ENCODE measurements around the gene TBCEL.

The TBCEL gene

DNA sequence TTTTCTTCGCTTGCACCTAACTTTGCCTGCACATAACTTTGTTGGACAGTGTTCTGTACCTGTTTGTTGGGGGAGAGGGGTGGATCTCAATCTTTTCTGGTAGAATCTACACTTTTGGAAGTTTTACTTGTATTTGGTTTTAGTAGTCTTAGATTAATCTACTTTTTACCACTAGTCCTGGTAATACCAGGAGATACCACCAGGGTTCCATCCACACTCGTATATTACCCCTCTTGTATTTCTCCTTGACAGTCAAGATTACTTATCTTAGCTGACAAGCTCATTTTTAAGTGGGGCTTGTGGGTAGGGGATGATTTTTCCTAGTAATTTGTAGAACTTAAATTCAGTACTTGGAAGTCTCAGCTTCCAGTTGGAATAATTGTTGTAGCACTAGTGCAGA lies 39.8 kb downstream of the TBCEL start:
- DNase-seq (ENCODE audit: low read depth), result no peak

DNA sequence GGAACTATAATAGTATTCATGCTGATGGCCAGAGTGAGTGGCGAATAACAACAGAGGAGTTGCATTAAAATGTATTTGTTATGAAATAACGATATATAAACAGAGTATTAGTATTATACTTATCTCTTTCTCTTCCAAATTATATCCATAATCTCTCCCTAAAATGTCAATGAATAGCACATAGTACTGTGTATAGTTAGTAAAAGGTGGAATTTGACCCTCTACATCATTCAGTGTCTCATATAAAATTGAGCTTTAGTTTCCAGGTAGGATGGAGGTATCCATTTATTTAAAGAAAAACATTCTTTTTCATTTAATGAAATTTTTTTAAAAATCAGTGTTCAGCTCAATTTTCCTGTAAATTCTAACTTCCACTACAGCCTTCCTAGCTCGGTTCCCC lies 42.7 kb downstream of the TBCEL start:
- no peak for DNase-seq (ENCODE audit: low read depth)

DNA sequence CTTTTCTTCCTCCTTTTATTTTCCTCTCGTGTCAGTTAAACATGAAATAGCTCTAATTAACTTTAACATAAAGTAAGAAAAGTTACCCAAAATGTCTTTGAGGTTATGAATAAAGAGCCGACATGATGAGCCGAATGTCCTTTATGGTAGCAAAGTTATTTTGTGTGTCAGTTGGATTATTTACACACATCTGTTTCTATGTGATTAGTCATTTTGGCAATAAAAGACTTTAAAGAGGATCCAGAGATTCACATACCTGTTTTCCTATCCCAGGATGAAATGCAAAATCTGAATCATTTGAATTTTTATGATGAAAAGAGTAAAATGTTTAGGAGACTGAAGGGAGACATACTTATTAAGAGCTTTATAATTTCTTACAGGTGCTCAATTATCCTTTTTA lies 43.1 kb downstream of the TBCEL start:
- no peak for DNase-seq (ENCODE audit: low read depth)

DNA sequence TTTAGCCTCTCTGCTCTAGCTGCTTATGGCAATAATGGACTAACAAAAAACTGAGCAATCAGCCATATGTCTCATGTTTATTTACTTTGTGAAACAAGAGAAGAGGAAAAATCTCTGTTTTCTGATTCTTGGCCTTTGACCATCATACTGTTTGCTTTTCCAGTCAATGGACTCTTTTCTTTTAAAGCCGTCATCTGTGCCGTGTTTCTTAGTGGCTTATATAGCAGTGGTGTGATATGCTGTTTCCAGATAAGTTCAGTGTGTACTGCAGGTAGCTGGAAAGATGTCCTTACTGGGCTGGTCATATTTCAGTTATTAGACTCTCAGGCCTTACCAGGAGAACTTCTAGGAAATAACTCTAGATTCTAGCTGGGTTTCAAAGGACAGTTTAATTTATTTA lies 43.6 kb downstream of the TBCEL start:
- DNase-seq (ENCODE audit: low read depth), result no peak

DNA sequence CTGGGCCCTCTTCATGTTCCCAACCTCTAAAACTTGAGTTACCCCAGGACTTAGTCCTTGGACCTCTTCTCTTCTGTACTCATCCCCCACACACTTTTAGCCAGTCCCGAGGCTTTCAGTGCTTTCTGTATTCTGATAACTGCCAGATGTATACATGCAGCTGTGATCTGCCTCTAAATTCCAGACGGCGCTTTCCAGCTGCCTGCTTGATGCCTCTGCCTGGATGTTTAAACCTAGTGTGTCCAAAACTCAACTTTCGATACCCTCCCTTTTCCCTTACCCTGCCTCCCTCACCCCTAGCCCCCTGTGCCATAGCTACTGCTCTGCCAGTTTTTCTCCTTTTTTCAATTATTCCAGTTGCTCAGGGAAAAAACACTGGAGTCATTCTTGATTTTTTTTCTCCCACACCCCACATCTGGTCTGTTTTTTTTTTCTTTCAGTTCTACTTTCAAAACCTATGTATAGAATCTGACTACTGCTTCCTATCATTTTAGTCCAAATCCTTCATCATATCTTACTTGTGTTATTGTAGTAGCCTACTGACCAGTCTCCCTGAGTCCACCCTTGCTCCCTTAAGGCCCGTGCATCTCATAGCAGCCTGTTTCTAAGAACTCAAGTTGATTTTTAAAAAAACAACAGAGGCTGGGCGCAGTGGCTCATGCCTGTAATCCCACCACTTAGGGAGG lies 44.2 kb downstream of the TBCEL start:
- DNase-seq (ENCODE audit: low read depth), result no peak

DNA sequence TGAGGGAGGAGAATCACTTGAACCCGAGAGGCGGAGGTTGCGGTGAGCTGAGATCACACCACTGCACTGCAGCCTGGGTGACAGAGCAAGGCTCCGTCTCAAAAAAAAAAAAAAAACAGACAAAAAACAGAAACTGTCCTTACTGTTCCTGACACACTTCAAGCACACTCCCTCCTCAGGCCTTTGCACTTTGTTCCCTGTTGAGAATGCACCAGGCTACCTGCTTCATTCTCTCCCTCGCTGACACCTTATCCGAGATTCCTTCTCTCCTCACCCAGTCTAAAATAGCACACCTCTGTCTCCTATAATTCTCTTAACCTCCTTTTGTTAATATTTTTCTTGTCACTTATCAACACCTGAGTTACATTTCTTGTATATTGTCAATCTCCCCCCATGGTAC lies 44.9 kb downstream of the TBCEL start:
- no peak for DNase-seq (ENCODE audit: low read depth)

DNA sequence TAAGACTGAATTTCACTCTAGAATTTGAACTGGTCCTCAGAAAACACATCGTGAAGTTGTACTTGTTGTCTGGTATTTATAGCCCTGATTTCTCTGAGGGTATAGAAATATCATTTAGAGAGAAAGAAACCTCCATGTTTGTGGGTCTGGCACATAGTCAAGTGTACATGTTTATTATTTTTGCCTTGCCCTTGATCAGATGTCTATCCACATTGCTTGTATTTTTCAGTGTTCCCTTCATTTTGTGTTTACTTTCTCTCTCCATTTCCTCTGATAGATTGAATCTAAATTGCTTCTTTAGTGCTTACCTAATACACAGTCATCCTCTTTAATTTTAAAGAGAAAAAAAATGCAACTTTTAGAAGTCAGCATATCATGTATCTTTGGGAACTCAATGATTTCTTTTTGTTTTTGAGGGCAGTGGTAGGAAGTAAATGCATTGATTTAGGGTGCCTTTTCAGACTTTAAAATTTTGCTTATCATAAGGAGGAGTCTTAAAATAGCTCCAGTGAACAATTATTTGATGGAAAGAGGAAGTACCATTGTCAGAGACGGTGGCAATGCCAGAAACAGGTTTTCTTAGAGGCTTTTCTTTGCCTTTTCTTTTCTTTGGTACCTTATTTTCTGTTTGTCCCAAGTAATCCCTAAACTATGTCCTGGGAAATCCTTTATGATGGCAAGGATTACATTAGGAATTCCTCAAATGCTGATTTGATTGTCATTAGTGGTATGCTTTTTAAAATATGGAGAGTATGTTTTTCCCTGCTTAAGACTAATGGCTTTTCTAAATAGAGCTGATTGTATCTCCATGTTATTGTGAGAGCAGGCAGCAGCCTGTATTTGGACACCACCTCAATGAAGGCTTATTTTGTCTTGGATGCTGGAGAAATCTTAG lies 47.3 kb downstream of the TBCEL start:
- DNase-seq (ENCODE audit: low read depth), result no peak

DNA sequence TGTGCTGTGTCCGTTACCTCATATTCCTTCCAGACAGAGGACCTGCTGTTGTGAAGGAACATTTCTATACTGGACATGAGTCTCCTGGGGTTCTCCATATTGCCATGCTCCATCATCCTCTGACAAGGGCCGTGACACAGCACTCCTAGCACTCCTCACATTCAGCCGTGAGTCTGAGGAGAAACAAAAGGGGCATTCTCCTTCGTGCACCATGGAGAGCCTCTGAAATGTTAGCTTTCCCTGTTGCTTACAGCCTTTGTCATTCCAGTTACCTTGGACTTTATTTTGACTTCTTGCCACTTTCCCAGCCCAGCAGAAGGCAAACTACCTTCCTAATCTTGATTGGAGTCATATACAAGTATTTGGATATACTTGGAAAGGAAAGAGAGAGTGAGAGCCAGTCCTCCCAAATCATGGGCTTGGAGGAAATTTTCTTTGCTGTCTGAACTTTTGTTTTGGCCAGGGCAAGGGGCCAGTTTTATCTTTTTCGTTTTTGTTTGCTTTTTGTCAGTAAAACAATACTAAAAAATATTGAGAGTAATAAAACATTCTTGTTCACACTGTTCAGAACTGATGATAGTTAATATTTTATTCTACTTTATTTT lies 48.0 kb downstream of the TBCEL start:
- no peak for DNase-seq (ENCODE audit: low read depth)

DNA sequence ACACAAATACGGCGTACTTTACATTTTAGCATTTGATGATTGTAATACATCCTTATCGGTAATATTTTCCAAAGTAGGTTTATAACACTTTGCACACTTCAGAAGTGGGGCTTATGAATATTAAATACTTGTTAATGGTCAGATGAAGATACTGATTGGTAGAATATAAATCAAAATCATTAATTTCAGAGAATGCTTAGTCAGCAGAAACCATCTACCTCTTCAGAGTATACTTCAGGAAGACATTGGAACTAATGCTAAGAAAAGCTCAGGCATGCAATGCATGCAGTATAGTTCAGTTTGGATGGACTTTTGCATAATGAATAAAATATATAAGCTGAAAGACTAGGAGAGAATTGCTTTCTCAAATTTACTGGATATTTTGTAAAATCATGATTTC lies 57.4 kb downstream of the TBCEL start:
- DNase-seq (ENCODE audit: low read depth), result no peak

DNA sequence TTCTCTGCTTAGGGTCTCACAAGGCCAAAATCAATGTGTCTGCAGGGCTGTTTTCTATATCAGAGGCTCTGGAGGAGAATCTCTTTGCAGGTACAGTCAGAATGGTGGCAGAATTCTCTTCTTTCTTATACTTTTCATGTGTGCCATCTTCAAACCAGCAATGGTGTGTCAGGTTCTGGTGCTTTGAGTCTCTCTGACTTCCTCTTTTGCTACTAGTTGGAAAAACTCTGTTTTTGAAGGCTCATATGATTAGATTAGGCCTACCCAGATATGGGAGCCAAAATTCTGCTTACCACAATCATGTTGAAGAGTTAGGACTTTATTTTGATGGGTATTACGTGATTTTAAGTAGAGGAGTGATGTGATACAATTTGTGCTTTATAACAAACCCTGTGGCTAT lies 58.3 kb downstream of the TBCEL start:
- no peak for DNase-seq (ENCODE audit: low read depth)

DNA sequence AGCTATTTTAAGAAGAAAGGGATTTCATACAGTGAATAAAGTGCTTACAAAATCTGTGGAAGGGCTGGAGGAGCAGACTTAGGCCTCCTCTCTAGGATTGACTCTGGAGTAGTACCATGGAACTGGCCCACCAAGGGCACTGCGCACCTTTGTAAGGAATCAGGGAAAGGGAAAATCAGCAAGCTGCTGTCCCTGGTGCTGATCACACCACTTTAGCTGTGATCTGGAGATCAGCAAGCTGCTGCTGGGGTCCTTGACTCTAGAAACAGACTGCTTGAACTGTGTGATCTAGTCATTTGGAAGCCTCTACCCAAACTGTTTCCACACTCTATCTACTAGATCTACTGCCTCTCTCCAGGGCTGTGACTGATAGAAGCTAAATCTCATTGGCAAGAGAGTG lies 58.8 kb downstream of the TBCEL start:
- DNase-seq (ENCODE audit: low read depth), result no peak

DNA sequence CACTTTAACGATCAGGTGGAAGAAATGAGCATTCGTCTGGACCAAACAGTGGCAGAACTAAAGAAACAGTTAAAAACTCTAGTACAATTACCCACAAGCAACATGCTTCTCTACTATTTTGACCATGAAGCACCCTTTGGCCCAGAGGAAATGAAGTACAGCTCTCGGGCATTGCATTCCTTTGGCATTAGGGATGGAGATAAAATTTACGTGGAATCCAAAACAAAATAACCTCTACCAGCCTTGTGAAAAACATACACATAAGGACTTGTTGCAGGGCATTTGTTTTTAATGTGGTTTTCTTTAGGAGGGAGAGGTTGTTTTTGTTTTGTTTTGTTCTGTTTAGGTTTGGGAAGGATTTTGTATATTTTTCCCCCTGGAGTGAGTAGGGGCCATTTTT lies 63.0 kb downstream of the TBCEL start:
- no peak for DNase-seq (ENCODE audit: low read depth)

DNA sequence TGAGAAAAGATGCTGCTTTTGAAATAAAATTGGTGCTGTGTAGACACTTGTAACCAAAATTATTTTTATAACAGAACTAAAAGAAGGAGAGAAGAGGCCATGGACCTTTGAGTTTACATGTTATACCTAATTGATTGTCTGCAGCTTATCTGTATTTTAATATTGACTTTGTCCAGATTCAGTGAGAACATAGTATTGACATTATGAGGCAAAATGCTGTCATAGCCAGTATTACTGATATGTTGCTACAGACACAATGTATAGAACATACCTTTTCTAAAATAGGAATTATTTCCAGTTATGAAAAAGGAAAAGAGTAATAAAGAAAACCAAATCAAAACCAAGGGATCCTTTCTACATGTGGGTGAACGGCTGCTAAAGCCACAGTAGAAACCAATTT lies 65.7 kb downstream of the TBCEL start:
- DNase-seq (ENCODE audit: low read depth), result no peak

DNA sequence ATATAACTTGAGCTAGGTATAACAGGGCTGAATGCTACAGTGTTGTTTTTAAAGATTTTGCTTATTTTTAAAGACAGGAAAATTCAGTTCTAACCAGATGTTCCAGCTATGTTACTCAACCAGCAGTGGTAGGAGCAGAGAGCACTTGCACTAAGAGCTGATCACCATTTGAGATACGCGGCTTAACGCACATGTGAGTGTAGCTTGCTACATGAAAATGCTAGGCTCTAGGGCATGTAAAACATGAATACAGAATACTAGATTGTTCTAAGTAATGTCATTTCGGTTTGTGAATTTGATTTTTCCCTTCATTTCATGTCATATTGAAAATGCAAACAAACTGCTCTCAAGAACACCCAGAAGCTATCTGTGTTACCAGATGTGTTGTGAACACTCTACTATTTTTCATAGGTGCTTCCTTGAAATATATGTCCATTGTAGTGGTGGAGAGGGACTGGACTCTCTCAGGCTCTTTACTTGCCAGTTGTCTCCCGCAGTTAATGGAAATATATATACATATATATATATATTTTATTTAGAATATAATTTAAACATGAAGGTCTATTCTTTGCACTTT lies 66.3 kb downstream of the TBCEL start:
- DNase-seq (ENCODE audit: low read depth), result no peak

DNA sequence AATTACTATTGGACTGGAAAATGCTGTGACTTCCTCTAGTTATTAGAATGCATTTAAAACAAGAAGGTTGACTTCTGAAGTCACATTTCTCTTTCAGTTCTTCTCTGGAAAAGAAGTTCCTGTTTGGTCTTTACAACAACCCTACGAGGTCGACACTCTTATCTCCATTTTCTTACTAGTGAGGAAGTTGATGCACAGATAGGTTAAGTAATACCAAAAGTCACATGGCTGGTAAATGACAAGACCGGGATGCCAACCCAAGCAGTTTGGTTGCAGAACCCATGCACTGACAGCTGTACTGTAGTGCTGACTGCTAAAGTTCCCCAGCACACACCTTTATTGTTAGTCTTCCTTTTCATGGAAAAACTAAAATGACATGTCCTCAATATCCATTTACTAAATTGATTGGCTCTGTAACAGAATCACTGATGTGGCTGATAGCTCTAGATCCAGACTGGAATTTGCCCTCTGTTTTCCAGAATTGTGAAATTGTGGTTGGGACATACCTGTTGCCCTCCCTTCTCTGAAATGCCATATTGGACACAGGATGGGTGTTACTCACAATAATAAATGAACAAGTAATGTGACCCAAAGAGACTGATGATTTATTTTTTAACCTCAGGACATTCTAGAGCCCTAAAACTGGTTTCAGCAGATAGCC lies 67.7 kb downstream of the TBCEL start:
- DNase-seq (ENCODE audit: low read depth), result no peak

DNA sequence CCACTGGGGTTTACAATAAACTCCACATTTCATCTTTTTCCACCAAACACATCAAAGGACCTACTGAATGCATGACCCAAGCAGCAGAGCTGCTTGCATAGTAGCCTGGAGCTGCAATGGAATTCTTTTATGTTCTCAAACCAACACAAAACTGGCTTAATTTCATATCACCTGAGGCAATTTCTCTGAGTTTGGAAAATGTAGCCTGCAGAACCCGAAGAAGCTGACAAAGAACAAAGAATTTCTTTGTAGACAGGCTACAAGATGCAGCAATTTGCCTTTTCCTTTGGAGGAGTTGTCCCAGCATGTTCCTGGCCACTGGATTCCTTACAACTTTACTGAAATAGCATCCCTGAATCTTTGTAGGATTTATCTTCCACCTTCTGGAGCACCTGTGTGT lies 71.7 kb downstream of the TBCEL start:
- no peak for DNase-seq (ENCODE audit: low read depth)

DNA sequence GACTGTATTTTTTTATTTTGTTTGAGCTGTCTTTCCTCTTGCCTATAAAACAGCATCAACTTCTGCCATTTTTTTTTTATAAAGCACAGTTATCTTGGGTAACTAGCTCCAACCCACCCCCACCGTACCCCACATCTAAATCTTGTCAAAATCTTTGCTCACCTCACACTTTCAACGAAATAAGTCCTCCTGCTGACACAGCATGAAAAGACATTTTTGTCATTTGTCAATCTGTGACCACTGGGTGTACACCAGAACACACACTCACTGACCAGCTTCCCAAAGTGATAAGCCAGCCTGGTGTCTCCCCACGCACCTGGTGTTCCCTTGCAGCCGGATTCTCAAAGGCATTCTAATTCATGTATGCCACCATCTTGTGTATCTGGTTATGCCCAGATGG lies 75.5 kb downstream of the TBCEL start:
- DNase-seq (ENCODE audit: low read depth), result no peak

DNA sequence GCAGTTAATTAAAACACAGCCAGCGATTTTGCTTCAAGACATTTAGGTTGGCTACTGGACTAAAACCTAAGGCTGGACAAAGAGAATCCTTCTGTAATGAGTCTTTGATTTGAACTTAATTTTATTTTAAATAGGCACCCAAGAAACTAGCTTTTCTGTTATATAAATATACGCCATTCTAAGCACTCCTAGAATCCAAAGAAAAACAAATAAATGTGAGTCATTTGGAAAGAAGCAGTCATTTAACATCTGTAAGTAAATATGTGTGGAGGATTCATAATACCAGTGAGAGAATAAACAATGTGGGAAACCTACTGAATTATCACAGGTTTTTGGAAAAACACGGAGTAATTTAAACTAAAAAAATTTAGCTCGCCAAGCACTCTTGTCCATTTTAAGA lies 76.0 kb downstream of the TBCEL start:
- DNase-seq (ENCODE audit: low read depth), result no peak

DNA sequence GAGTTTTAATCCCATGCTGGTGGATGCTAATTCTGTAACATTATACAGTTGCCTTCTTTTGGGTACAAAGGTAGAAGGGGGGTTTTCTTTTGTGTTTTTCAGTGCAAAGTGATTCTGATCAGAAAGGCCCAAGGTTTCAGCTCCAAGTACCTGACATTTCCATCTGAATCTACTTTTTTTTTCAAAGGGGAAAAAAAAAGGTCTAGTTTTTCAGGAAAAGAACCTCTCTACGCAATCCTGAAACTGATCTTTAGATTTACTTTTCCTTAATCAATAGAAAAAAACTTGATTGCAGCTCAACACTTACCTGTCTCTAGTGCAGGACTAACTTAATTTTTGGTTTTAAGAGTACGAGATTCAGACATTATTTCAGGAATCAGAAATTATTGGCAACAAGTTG lies 77.0 kb downstream of the TBCEL start, which contains the start of gene TECTA:
TECTA (plus strand) TSS at position 301 of the 400 bp plus-strand sequence. CDS start 1,423 bp downstream, outside the sequence.
- no peak for DNase-seq (ENCODE audit: low read depth)

DNA sequence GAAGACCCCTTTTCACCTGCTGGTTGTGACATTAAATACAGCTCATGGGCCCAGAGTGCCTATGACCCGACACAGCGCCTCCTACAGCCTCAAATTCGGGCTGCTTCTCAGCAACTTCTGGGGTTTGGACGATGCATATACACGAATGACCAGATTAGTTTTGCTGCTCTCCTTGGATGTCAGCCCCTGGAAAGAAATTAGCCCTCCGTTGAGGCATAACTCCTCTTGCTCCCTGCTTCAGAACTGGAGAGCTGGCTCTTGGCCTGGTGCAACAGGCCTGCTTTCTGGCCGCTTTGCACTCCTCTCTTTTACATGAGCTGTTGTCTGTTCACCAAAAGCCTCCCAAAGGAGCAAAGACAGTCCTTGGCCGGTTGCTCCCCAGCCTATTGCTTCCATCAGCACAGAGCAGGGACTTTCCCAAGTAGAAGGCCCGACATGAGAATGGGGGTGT lies 80.4 kb downstream of the TBCEL start:
- DNase-seq (ENCODE audit: low read depth), result no peak

DNA sequence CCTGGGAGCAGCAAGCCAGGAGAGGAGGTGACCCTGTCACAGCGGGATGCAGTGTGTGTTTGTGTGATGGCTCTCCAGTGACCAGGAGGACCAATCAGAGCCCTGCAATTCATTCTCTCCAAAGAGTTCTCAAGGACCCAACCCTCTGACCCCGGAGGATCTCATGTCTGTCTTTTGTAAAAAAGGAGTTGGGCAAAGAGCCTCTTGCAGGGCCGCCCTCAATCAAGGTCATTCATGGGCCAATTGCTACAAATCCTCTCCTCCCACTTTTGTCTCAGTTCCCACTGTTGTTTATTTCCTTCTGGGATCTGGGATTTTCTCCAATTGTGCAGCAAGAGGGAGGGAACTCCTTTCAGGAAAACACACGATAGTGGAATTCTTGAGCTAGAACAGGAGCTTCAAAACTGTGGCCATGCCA lies 81.2 kb downstream of the TBCEL start:
- DNase-seq (ENCODE audit: low read depth), result no peak
